OCI-LY3 (cell line): ENCODE measurements around the gene MTMR6.

ENCODE experiments used
- H2AFZ ChIP-seq: fragments of 200-600, 300-600 bp; shearing (Covaris generic); 2 replicates; pipeline ENCODE4 v1.6.0; 2014; ENCODE audit warnings: antibody characterized with exemption, low read depth, low read length
- H3K27ac ChIP-seq: fragments of 200-600, 300-600 bp; sonication (generic); 2 replicates; pipeline ENCODE4 v1.5.1; 2014; ENCODE audit warnings: mild to moderate bottlenecking, low read length, moderate library complexity, mixed read lengths
- H3K27me3 ChIP-seq: fragments of 200-600, 300-600 bp; sonication (generic); 2 replicates; pipeline ENCODE4 v1.6.1; 2014; ENCODE audit warnings: low read depth, low read length, mixed read lengths
- H3K36me3 ChIP-seq: fragments of 200-600, 300-600 bp; sonication (generic); replicated peaks from 2 replicates; pipeline ENCODE3; 2014; ENCODE audit warnings: low read depth, low read length, mixed read lengths
- H3K4me1 ChIP-seq: fragments of 300-600, 200-600 bp; sonication (generic); 2 replicates; pipeline ENCODE4 v1.6.1; 2014; ENCODE audit warnings: low read length, mixed read lengths
- H3K4me2 ChIP-seq: fragments of 200-600, 300-600 bp; sonication (generic); 2 replicates; pipeline ENCODE4 v1.6.1; 2014; ENCODE audit warnings: low read length, mixed read lengths
- H3K4me3 ChIP-seq: fragments of 300-600, 200-600 bp; sonication (generic); 2 replicates; pipeline ENCODE4 v1.5.1; 2014; ENCODE audit warnings: antibody characterized with exemption, mild to moderate bottlenecking, low read length, moderate library complexity
- H3K79me2 ChIP-seq: fragments of 300-600, 200-600 bp; shearing (Covaris generic); 2 replicates; pipeline ENCODE4 v1.6.1; 2014; ENCODE audit warnings: mild to moderate bottlenecking, low read length, mixed read lengths
- H3K9ac ChIP-seq: fragments of 300-600, 200-600 bp; shearing (Covaris generic); 2 replicates; pipeline ENCODE4 v1.6.0; 2014; ENCODE audit warnings: mild to moderate bottlenecking, low read length, moderate library complexity
- H3K9me3 ChIP-seq: fragments of 200-600, 300-600 bp; shearing (Covaris generic); 2 replicates; pipeline ENCODE4 v1.6.1; 2014; ENCODE audit warnings: low read length, mixed read lengths; ENCODE audit not compliant: insufficient read depth
- H4K20me1 ChIP-seq: fragments of 200-600, 300-600 bp; sonication (generic); 2 replicates; pipeline ENCODE4 v1.6.1; 2016; ENCODE audit warnings: low read length, mixed read lengths; ENCODE audit not compliant: insufficient read depth
- EZH2phosphoT487 ChIP-seq: fragments of 200-600 bp; shearing (Covaris generic); IDR thresholded peaks from 2 replicates; pipeline ENCODE4 v1.6.1; 2018; ENCODE audit warnings: antibody characterized with exemption, mixed run types, low read depth
- TF ChIP-seq, protein P1 (sequence below): fragments of 200-600, 300-600 bp; sonication (generic); IDR thresholded peaks from 2 replicates; pipeline ENCODE4 v1.5.1; 2014; ENCODE audit warnings: antibody characterized with exemption, low read length, low read depth

Gene MTMR6

DNA sequence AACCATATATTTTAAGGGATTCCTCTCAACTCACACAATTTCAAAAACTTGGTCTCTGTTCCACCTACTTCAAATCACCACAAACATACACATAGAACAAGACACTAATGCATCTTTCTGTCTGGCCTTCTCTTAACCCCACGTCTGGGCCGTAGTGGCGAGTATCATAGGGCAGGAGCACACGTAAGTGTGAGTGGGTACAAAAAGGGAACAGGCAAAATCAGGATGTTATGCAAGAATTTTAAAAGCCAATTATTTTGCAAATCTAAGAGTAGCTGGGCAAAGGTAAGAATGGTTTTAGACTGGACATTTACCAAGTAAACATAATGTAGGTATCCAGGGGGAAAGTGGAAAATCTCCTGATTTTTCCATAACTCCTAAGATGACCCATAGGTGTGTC is 35.1 kb downstream of the MTMR6 start:
- H3K4me2 ChIP-seq: no peak overlapping the region
- no peak for TF ChIP-seq EZH2phosphoT487
- TF ChIP-seq, protein P1, sequence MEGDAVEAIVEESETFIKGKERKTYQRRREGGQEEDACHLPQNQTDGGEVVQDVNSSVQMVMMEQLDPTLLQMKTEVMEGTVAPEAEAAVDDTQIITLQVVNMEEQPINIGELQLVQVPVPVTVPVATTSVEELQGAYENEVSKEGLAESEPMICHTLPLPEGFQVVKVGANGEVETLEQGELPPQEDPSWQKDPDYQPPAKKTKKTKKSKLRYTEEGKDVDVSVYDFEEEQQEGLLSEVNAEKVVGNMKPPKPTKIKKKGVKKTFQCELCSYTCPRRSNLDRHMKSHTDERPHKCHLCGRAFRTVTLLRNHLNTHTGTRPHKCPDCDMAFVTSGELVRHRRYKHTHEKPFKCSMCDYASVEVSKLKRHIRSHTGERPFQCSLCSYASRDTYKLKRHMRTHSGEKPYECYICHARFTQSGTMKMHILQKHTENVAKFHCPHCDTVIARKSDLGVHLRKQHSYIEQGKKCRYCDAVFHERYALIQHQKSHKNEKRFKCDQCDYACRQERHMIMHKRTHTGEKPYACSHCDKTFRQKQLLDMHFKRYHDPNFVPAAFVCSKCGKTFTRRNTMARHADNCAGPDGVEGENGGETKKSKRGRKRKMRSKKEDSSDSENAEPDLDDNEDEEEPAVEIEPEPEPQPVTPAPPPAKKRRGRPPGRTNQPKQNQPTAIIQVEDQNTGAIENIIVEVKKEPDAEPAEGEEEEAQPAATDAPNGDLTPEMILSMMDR: no peak
- H3K27ac ChIP-seq: no peak overlapping the region
- H3K4me1 ChIP-seq: peaks cover 21% of the 10 kb centered on the region
- no peaks in the 10 kb centered on the region for H3K79me2 ChIP-seq
- no peaks in the 10 kb centered on the region for H3K9me3 ChIP-seq
- no peaks in the 10 kb centered on the region for H4K20me1 ChIP-seq
- no peak overlapping the region for H3K9ac ChIP-seq
- H3K4me3 ChIP-seq: no peak overlapping the region
- H3K36me3 ChIP-seq: peaks cover 53% of the 10 kb centered on the region
- H2AFZ ChIP-seq: no peak overlapping the region
- no peaks in the 10 kb centered on the region for H3K27me3 ChIP-seq

DNA sequence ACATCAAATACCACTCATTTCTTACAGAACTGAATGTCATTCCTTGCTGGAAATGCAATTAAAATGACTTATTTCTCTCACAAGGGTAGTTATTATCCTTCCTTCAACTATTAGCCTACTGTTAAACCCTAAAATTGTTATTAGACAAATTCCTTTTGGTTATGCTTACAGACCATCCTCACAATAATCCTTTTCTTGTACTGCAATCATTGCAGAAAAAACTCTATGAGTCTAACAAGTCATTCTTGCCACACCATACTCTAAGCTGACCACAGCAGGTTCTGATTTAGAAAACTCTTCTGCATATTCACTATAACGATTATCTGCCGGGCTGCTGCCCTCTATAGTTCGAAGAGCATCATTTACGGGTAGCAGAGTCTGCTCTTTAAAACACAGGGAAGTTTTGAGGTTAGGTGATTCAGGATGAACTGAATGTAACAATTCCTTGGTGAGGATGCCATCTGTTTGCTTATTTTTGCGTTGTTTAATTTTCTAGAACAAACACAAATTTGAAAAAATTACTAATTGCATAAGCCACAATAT is 38.2 kb downstream of the MTMR6 start:
- Histone ChIP-seq H3K4me1 (peaks cover 23% of the 10 kb centered on the region), H2AFZ (no peak overlapping the region), H3K9me3 (no peaks in the 10 kb centered on the region), H3K4me2 (no peak overlapping the region), H4K20me1 (no peaks in the 10 kb centered on the region), H3K4me3 (no peak overlapping the region), H3K36me3 (peaks cover 47% of the 10 kb centered on the region), H3K27me3 (no peaks in the 10 kb centered on the region), H3K9ac (no peak overlapping the region), H3K79me2 (no peaks in the 10 kb centered on the region), H3K27ac (no peak overlapping the region)
- TF ChIP-seq, protein P1: peak; percentile 96
- TF ChIP-seq EZH2phosphoT487: no peak

DNA sequence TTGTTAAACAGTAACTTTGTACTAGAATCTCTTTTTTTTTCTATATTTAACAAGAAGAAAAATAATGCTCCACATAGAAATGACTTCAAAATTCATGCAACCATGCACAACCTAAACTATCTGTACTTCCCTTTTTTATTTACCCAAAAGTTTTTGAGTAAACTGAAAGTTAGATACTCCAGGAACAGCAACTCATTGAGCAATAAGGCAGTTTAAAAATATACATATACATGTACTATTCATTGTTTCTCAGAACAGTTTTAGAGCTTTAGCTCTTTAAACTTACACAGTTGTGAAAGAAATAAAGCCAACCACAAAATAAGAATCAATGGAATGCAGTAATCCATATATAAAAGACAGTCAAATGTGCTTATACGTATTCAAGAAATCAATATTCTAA is 39.2 kb downstream of the MTMR6 start:
- no peaks in the 10 kb centered on the region for H3K9me3 ChIP-seq
- H3K4me3 ChIP-seq: no peak overlapping the region
- no peaks in the 10 kb centered on the region for H3K79me2 ChIP-seq
- no peak overlapping the region for H3K27ac ChIP-seq
- H3K9ac ChIP-seq: no peak overlapping the region
- TF ChIP-seq, protein P1: no peak
- TF ChIP-seq EZH2phosphoT487: no peak
- H3K4me2 ChIP-seq: 0 out of 2 replicates have a peak overlapping the region, but pooled peaks have one; percentile 1
- peaks cover 23% of the 10 kb centered on the region for H3K4me1 ChIP-seq
- H4K20me1 ChIP-seq: no peaks in the 10 kb centered on the region
- no peaks in the 10 kb centered on the region for H3K27me3 ChIP-seq
- H3K36me3 ChIP-seq: peaks cover 40% of the 10 kb centered on the region
- H2AFZ ChIP-seq: no peak overlapping the region

DNA sequence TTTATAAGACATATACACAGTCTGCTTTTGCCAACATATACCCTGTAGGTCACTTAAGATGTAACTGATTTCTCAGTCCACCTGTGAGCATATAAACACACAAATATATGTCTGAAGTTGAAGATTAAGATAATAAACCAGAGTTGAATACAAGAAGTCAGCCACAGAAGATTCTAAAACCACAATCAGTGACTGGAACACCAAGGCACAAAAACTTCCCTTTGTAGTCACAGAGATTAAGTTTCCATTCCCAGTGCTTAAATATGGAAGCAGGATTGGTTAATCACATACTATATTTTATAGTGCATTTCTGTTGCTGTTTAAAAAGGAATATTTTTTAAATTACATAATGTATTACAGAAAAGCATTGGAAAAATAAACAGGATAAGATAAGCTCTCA is 39.9 kb downstream of the MTMR6 start:
- no peaks in the 10 kb centered on the region for H3K9me3 ChIP-seq

More for the DNA sequence above, 39.9 kb downstream of the MTMR6 start:
- H3K4me1 ChIP-seq: peaks cover 23% of the 10 kb centered on the region
- no peak overlapping the region for H3K27ac ChIP-seq
- H3K9ac ChIP-seq: no peak overlapping the region
- H3K27me3 ChIP-seq: no peaks in the 10 kb centered on the region
- H3K79me2 ChIP-seq: no peaks in the 10 kb centered on the region
- peaks cover 33% of the 10 kb centered on the region for H3K36me3 ChIP-seq
- H2AFZ ChIP-seq: no peak overlapping the region
- H3K4me3 ChIP-seq: no peak overlapping the region
- H3K4me2 ChIP-seq: no peak overlapping the region
- TF ChIP-seq, protein P1: no peak
- no peaks in the 10 kb centered on the region for H4K20me1 ChIP-seq
